HepG2 (cell line): ENCODE results near the gene MAP2K2.

ENCODE experiments used
- EP300 ChIP-seq, 3 experiments: sonication (generic) in 1 of 3; formaldehyde crosslinking in 1 of 3; IDR thresholded peaks; 2 replicates each; pipeline versions ENCODE4 v1.5.1 to v1.6.1; 2011 to 2020; ENCODE audit warnings: low read depth in 2 of 3, low read length in 2 of 3, borderline replicate concordance in 1 of 3, improper control_type of control experiment in 1 of 3, mild to moderate bottlenecking in 1 of 3, missing genetic modification reagents in 1 of 3, moderate library complexity in 1 of 3
- PATZ1 ChIP-seq: sonication (generic); formaldehyde crosslinking; IDR thresholded peaks from 2 replicates; pipeline ENCODE4 v1.4.0; 2020; ENCODE audit warnings: missing genetic modification reagents
- ZBTB33 ChIP-seq: sonication (generic); formaldehyde crosslinking; IDR thresholded peaks from 2 replicates; pipeline ENCODE4 v1.4.0; 2020; ENCODE audit warnings: missing genetic modification reagents
- TF ChIP-seq, protein P1 (sequence below): sonication (generic); formaldehyde crosslinking; IDR thresholded peaks from 2 replicates; pipeline ENCODE4 v1.8.0; 2022; ENCODE audit warnings: missing genetic modification reagents, mild to moderate bottlenecking, inconsistent platforms, borderline replicate concordance

GRCh38 chr19:4138445-4138844 lies 14.5 kb upstream of the MAP2K2 start:
- TF ChIP-seq ZBTB33 (CRISPR knock-in tag) (no peak), PATZ1 (CRISPR knock-in tag) (no peak), EP300 (IDR thresholded peaks at IDR 0.05; ENCODE audit: low read depth in 2 of 2, low read length in 2 of 2) (no peak), EP300 (CRISPR knock-in tag; IDR thresholded peaks at IDR 0.05; ENCODE audit: borderline replicate concordance) (no peak)
- TF ChIP-seq, protein P1, sequence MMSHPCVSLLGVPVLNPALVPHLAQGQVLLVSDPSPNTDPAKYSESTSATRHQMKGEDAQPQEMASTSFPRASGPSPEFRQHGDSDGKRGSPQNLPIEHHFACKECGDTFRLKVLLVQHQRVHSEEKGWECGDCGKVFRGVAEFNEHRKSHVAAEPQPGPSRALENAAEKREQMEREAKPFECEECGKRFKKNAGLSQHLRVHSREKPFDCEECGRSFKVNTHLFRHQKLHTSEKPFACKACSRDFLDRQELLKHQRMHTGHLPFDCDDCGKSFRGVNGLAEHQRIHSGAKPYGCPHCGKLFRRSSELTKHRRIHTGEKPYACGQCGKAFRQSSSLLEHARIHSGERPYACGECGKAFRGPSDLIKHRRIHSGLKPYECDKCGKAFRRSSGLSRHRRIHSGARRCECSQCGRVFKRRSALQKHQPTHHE (CRISPR knock-in tag), result no peak
